Activated CD4-positive, alpha-beta T cell treated with anti-CD3 and anti-CD28 coated beads, Interleukin-10, Interleukin-2, amounts not matched to agents 100 ng/mL and 50 ng/mL, durations not matched to agents 16 hours and 8 hours (primary cell): ENCODE measurements around the gene BLVRA.

ENCODE experiments used
- DNase-seq: peaks from one replicate; pipeline ENCODE4 v3.0.0-alpha.2; 2020

Gene BLVRA

GRCh38 chr7:43750016-43750887 is 8.2 kb upstream of the BLVRA start:
- DNase-seq, result peak; percentile 39

- DNase-seq, result no peak
Observed at GRCh38 chr7:43752411-43752810, 6.1 kb upstream of the BLVRA start.

GRCh38 chr7:43753271-43753810 is 5.1 kb upstream of the BLVRA start:
- DNase-seq, result no peak

GRCh38 chr7:43753843-43754242 is 4.6 kb upstream of the BLVRA start:
- no peak for DNase-seq

- no peak for DNase-seq
Observed at GRCh38 chr7:43754596-43754995, 3.9 kb upstream of the BLVRA start.

- DNase-seq, result peak; percentile 79
Observed at GRCh38 chr7:43756368-43757072, 2.0 kb upstream of the BLVRA start.

- DNase-seq, result no peak
Observed at GRCh38 chr7:43757073-43757720, 1.3 kb upstream of the BLVRA start.

GRCh38 chr7:43758822-43759683 is 573 bp downstream of the BLVRA start:
- DNase-seq, result peak; percentile 54

- no peak for DNase-seq
Observed at GRCh38 chr7:43760861-43761260, 2.4 kb downstream of the BLVRA start.

- no peak for DNase-seq
Observed at GRCh38 chr7:43761382-43761781, 2.9 kb downstream of the BLVRA start.

GRCh38 chr7:43761938-43762692 is 3.6 kb downstream of the BLVRA start:
- DNase-seq, result no peak

- DNase-seq, result no peak
Observed at GRCh38 chr7:43763183-43763582, 4.7 kb downstream of the BLVRA start.

GRCh38 chr7:43764039-43764761 is 5.7 kb downstream of the BLVRA start:
- DNase-seq, result no peak

- DNase-seq, result no peak
Observed at GRCh38 chr7:43764807-43765491, 6.5 kb downstream of the BLVRA start.

- DNase-seq, result no peak
Observed at GRCh38 chr7:43766564-43766963, 8.1 kb downstream of the BLVRA start.

GRCh38 chr7:43767311-43767710 is 8.8 kb downstream of the BLVRA start:
- DNase-seq, result no peak

GRCh38 chr7:43768201-43768886 is 9.9 kb downstream of the BLVRA start:
- no peak for DNase-seq

GRCh38 chr7:43768887-43769272 is 10.4 kb downstream of the BLVRA start:
- DNase-seq, result no peak

- no peak for DNase-seq
Observed at GRCh38 chr7:43769281-43769680, 10.8 kb downstream of the BLVRA start.
